ENCODE measurements around the gene SLC25A21.
"Not testable (repeated sequence)": the region's sequence is repeated elsewhere in the genome, so short reads cannot be mapped to it uniquely, and the experiment has no call there.

Gene SLC25A21

DNA sequence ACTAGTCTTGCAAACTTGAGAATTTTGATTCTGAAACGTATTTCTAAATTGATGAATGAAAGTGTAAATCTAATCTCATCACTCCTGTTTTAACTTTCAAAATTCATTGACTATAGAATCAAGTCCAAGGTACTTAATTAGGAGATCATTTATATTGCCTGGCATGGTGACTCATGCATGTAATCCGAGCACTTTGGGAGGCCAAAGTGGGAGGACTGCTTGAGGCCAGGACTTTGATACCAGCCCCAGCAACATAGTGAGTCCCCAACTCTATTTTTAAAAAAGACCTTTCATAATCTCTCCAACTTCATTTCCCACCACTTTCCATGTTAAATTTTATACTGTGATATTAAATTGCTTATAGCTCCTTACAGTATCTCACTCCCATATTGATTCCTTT is 22.3 kb upstream of the SLC25A21 start:
- Histone ChIP-seq H3K27ac (ENCODE audit: extremely low read depth, low read depth, low read length) (no peak overlapping the region), H3K9me3 (ENCODE audit: control insufficient read depth, insufficient read depth, low read depth, low read length) (no peaks in the 10 kb centered on the region), H3K4me3 (ENCODE audit: low read depth, low read length) (no peak overlapping the region), H3K36me3 (ENCODE audit: control insufficient read depth in 2 of 2, insufficient read depth in 1 of 2, low read length in 2 of 2) (no peaks in the 10 kb centered on the region), H3K4me1 (ENCODE audit: control insufficient read depth, insufficient read depth, low read length) (peaks cover 2% of the 10 kb centered on the region; the same call in 1 of the 2 replicates)
- 0 out of 2 replicates have a peak, but pooled peaks have one; percentile 29 for TF ChIP-seq ZBTB17 (tag by site-specific recombination; IDR thresholded peaks at IDR 0.05)
- TF ChIP-seq ZNF211 (tag by site-specific recombination; IDR thresholded peaks at IDR 0.05; ENCODE audit: low read depth) = no peak
- ChIA-PET POLR2A (no interaction called here), CTCF (interaction anchor here (0.6 kb wide), 1 partner anchor 62 kb away, joined by 4 read pairs; no protein-coding TSS in a partner anchor)

DNA sequence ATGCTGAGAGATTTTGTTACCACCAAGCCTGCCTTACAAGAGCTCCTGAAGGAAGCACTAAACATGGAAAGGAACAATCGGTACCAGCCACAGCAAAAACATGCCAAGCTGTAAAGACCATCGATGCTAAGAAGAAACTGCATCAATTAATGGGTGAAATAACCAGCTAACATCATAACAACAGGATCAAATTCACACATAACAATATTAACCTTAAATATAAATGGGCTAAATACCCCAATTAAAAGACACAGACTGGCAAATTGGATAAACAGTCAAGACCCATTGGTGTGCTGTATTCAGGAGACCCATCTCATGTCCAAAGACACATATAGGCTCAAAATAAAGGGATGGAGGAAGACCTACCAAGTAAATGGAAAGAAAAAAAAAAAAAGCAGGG is 17.3 kb upstream of the SLC25A21 start:
- POLR2A ChIA-PET; H3K9me3 ChIP-seq (ENCODE audit: control insufficient read depth, insufficient read depth, low read depth, low read length); H3K4me3 ChIP-seq (ENCODE audit: low read depth, low read length); H3K36me3 ChIP-seq (ENCODE audit: control insufficient read depth in 2 of 2, insufficient read depth in 1 of 2, low read length in 2 of 2); H3K27ac ChIP-seq (ENCODE audit: extremely low read depth, low read depth, low read length); H3K4me1 ChIP-seq (ENCODE audit: control insufficient read depth, insufficient read depth, low read length): not testable (repeated sequence)
- CTCF ChIA-PET = interaction anchor here (0.6 kb wide), 1 partner anchor 41 kb away, joined by 3 read pairs; no protein-coding TSS in a partner anchor

DNA sequence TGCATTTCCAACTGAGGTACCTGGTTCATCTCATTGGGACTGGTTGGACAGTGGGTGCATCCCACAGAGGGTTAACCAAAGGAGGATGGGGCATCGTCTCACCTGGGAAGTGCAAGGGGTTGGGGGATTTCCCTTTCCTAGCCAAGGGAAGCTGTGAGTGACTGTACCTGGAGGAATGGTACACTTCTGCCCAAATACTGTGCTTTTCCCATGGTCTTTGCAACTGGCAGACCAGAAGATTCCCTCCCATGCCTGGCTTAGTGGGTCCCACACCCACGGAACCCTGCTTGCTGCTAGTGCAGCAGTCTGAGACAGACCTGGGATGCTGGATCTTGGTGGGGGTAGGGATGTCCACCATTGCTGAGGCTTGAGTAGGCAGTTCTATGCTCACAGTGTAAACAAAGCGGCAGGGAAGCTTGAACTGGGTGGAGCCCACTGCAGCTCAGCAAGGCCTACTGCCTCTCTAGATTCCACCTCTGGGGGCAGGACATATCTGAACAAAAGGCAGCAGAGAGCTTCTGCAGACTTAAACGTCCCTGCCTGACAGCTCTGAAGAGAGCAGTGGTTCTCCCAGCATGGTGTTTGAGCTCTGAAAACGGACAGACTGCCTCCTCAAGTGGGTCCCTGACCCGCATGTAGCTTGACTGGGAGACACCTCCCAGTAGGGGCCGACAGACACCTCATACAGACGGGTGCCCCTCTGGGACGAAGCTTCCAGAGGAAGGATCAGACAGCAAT is 15.6 kb upstream of the SLC25A21 start:
- CTCF ChIA-PET = interaction anchor here (0.7 to 1.1 kb wide), 2 partner anchors 9 to 16 kb away, joined by 3 read pairs; partner anchors contain the start of gene SLC25A21
- not testable (repeated sequence) for H3K27ac ChIP-seq (ENCODE audit: extremely low read depth, low read depth, low read length); H3K36me3 ChIP-seq (ENCODE audit: control insufficient read depth in 2 of 2, insufficient read depth in 1 of 2, low read length in 2 of 2); H3K4me3 ChIP-seq (ENCODE audit: low read depth, low read length); H3K9me3 ChIP-seq (ENCODE audit: control insufficient read depth, insufficient read depth, low read depth, low read length); H3K4me1 ChIP-seq (ENCODE audit: control insufficient read depth, insufficient read depth, low read length)
- POLR2A ChIA-PET = interaction anchor here (1.4 kb wide), 1 partner anchor 9 kb away, joined by 3 read pairs; no protein-coding TSS in a partner anchor

DNA sequence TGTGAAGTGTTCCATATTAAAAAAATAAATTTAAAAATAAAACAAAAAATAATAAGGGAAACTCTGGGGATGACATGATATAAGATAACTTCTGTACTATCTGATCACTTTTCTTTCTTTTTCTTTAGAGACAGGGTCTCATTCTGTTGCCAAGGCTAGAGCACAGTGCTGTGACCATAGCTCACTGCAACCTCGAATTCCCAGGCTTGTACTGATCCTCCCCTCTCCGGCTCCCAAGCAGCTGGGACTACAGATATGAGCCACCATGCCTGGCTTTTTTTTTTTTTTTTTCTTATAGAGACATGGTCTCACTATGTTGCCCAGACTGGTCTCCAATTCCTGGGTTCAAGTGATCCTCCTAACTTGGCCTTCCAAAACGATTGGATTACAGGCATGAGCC is 14.9 kb upstream of the SLC25A21 start:
- H3K4me1 ChIP-seq (ENCODE audit: control insufficient read depth, insufficient read depth, low read length) = no peaks in the 10 kb centered on the region
- no peaks in the 10 kb centered on the region for H3K9me3 ChIP-seq (ENCODE audit: control insufficient read depth, insufficient read depth, low read depth, low read length)
- CTCF ChIA-PET = no interaction called here
- no peak overlapping the region for H3K4me3 ChIP-seq (ENCODE audit: low read depth, low read length)
- no peak overlapping the region for H3K27ac ChIP-seq (ENCODE audit: extremely low read depth, low read depth, low read length)
- POLR2A ChIA-PET = interaction anchor here (1.4 kb wide), 1 partner anchor 10 kb away, joined by 3 read pairs; no protein-coding TSS in a partner anchor
- H3K36me3 ChIP-seq (ENCODE audit: control insufficient read depth in 2 of 2, insufficient read depth in 1 of 2, low read length in 2 of 2) = no peaks in the 10 kb centered on the region
- TF ChIP-seq, protein P1, sequence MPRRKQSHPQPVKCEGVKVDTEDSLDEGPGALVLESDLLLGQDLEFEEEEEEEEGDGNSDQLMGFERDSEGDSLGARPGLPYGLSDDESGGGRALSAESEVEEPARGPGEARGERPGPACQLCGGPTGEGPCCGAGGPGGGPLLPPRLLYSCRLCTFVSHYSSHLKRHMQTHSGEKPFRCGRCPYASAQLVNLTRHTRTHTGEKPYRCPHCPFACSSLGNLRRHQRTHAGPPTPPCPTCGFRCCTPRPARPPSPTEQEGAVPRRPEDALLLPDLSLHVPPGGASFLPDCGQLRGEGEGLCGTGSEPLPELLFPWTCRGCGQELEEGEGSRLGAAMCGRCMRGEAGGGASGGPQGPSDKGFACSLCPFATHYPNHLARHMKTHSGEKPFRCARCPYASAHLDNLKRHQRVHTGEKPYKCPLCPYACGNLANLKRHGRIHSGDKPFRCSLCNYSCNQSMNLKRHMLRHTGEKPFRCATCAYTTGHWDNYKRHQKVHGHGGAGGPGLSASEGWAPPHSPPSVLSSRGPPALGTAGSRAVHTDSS (tag by site-specific recombination; IDR thresholded peaks at IDR 0.05) = no peak
- TF ChIP-seq MZF1 (tag by site-specific recombination; IDR thresholded peaks at IDR 0.05; ENCODE audit: borderline replicate concordance) (no peak), ZNF266 (tag by site-specific recombination; IDR thresholded peaks at IDR 0.05; ENCODE audit: low read depth) (no peak), ZSCAN23 (tag by site-specific recombination; IDR thresholded peaks at IDR 0.05) (no peak), ZNF132 (tag by site-specific recombination; IDR thresholded peaks at IDR 0.05; ENCODE audit: borderline replicate concordance) (no peak), ZNF843 (tag by site-specific recombination; IDR thresholded peaks at IDR 0.05) (no peak), ZNF785 (tag by site-specific recombination; IDR thresholded peaks at IDR 0.05) (no peak), GLI2 (tag by site-specific recombination; IDR thresholded peaks at IDR 0.05; ENCODE audit: borderline replicate concordance, low read depth) (no peak), ZNF416 (tag by site-specific recombination; IDR thresholded peaks at IDR 0.05) (no peak), ZNF626 (tag by site-specific recombination; IDR thresholded peaks at IDR 0.05) (no peak), GLIS1 (tag by site-specific recombination; IDR thresholded peaks at IDR 0.05) (no peak), ZNF354C (tag by site-specific recombination; IDR thresholded peaks at IDR 0.05; ENCODE audit: borderline replicate concordance, low read depth) (no peak)
- TF ChIP-seq, protein P2, sequence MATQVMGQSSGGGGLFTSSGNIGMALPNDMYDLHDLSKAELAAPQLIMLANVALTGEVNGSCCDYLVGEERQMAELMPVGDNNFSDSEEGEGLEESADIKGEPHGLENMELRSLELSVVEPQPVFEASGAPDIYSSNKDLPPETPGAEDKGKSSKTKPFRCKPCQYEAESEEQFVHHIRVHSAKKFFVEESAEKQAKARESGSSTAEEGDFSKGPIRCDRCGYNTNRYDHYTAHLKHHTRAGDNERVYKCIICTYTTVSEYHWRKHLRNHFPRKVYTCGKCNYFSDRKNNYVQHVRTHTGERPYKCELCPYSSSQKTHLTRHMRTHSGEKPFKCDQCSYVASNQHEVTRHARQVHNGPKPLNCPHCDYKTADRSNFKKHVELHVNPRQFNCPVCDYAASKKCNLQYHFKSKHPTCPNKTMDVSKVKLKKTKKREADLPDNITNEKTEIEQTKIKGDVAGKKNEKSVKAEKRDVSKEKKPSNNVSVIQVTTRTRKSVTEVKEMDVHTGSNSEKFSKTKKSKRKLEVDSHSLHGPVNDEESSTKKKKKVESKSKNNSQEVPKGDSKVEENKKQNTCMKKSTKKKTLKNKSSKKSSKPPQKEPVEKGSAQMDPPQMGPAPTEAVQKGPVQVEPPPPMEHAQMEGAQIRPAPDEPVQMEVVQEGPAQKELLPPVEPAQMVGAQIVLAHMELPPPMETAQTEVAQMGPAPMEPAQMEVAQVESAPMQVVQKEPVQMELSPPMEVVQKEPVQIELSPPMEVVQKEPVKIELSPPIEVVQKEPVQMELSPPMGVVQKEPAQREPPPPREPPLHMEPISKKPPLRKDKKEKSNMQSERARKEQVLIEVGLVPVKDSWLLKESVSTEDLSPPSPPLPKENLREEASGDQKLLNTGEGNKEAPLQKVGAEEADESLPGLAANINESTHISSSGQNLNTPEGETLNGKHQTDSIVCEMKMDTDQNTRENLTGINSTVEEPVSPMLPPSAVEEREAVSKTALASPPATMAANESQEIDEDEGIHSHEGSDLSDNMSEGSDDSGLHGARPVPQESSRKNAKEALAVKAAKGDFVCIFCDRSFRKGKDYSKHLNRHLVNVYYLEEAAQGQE (tag by site-specific recombination; IDR thresholded peaks at IDR 0.05) = no peak
- TF ChIP-seq, protein P3, sequence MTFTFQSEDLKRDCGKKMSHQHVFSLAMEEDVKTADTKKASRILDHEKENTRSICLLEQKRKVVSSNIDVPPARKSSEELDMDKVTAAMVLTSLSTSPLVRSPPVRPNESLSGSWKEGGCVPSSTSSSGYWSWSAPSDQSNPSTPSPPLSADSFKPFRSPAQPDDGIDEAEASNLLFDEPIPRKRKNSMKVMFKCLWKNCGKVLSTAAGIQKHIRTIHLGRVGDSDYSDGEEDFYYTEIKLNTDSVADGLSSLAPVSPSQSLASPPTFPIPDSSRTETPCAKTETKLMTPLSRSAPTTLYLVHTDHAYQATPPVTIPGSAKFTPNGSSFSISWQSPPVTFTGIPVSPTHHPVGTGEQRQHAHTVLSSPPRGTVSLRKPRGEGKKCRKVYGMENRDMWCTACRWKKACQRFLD (tag by site-specific recombination; IDR thresholded peaks at IDR 0.05) = no peak
- TF ChIP-seq, protein P4, sequence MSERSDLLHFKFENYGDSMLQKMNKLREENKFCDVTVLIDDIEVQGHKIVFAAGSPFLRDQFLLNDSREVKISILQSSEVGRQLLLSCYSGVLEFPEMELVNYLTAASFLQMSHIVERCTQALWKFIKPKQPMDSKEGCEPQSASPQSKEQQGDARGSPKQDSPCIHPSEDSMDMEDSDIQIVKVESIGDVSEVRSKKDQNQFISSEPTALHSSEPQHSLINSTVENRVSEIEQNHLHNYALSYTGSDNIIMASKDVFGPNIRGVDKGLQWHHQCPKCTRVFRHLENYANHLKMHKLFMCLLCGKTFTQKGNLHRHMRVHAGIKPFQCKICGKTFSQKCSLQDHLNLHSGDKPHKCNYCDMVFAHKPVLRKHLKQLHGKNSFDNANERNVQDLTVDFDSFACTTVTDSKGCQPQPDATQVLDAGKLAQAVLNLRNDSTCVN (tag by site-specific recombination; optimal IDR thresholded peaks at IDR 0.05) = no peak
